T follicular helper cell (primary cell): Measurements from ENCODE around the gene CPB2.

Source experiments
- DNase-seq: peaks from one replicate; pipeline ENCODE4 v3.0.0-alpha.2; 2020; ENCODE audit warnings: low read depth

CPB2 gene

DNA sequence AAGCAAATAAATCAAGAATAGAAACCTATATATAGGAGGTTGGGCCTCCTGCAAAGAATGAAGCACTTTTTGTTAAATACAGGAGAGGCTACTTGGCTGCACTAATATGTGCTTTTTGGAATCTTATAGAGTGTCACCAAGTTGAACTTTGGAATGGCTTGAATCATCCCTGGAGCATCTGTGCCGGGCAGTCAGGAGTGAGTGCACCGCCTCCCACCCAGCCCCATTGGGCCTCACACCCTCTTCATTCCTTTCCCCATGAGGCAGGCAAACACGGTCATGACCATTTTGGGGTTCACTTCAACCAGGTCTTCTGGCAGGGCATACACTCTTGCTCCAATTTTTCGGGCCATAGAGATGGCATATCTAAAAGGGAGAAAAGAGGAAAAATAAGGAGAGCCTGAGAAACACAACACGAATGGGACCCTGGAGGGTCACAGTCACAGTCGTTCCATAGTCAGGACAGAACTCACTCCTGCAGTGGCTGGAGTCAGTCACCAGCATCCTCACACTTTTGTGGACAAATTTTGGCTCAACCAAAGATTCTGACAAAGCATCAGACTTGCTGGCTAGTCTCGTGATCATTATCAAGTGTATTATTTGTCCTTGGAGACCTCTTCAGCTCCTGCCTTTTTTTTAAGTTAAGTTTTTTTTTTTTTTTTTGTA is 22.7 kb upstream of the CPB2 start:
- no peak for DNase-seq

DNA sequence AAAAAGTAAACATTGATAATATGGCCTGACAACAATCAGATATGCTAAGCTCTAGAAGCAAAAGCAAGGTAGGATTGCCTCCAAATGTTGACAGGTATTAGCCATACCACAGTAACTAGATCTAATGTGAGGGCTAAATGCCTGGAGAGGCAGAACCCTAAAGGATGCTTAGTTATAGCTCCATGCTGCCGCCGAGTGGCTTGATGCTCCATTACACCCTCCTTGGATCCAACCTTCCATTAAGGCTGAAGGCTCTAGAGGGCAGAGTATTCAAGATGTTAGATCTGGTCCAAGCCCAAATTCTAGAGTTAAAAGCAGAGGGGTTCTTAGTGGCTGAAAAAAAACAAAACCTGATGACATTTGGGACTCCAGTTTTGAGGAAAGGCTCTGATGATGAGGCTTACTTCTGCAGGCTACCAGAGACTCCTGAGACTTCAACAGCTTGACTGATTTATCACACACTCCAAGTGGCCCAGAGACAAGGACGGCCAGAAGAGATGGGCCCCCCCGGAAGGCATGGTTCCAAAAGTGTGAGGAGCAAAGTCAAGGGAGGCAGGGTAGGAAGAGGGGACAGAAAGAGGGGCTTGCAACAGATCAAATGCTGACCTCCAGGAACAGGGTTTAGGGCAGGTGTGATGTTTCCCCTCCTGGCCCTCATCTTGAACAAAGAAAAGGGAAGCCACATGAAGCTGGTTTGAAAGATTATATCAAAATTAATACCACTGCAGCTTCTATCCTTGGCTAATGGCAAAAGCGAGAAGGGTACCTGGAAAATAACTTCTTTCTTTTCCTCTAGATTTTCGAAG is 21.9 kb upstream of the CPB2 start:
- DNase-seq: peak; percentile 60

DNA sequence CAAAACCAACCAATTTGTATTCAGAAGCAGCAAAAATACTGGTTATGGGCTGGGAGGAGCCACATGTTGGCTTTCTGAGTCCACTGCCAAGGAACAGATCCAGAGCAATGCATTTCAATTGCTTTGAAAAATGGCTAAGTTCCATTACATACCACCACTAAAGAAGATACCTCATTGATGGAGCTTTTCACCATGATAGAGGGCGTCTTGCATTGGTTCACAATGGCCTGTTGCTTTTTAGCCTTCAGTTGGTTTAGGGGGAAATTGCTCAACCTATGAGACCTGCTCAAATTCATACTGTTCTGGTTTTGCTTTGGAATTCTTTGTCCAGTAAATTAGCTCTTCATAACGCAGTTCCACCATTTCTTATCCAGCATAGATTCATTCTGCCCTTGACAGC is 21.2 kb upstream of the CPB2 start:
- DNase-seq: no peak

DNA sequence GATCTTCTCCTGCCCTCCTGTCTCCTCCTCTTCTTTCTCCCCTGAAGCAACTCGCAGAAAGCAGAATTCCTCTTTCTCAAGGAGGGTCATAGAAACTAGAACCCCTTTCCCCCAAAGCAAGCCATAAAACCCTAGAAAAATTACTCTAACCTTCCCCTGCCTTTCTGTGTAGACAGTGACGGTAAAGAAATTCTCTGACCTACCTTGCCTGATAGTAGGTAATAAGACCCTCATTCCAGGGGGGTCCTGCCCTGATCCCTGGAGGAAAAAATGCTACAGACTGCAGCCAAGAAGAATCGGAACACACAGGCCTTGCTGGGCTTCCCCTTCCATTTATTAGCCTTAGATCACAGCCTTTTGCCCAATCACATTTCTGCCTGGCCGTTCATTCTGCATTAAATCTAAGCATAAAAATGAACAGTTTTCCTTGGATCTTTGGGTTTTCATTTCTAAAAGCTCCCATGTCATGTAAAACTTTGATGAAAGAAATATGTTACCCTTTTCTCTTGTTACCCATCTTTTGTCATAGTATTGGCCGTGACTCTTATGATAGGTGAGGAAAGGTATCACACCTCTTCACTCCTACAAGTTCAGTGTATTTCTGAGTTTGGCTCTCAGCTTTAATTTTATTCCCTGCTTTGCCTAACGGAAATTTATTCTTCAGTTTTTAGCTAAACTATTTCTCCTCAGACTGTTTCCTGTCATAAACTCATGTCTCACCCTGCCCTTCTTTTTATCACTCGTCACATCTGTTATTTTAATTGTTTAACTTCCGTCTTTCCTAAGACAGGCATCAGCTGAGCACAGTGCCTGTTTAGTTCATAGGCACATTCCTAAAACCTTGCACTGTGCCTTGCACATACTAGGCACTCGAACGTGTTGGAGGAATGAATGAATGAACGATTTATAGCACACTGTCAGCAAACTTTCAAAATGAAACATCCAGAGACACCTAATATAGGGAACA is 20.4 kb upstream of the CPB2 start:
- no peak for DNase-seq

DNA sequence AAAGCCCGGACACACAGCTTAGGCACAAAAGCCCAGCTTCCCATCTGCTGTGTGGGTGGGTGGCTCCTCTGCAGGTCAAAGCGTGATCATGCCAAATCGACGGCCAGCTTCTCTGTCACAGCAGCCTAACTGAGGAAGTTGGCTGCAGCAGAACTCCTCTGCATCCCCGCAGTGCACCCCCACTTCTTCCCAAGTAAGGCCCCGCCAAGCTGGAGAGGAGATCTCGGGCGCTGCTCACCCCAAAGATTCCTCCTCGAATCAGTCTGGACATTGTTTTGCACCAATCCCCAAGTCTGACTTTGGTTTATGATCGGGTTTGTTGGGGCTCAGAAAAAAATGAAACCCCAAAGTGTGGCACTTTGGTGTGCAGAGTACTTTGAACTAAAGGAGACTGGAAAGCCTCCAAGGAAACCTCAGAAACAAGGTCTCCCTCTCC is 19.7 kb upstream of the CPB2 start:
- DNase-seq: no peak

DNA sequence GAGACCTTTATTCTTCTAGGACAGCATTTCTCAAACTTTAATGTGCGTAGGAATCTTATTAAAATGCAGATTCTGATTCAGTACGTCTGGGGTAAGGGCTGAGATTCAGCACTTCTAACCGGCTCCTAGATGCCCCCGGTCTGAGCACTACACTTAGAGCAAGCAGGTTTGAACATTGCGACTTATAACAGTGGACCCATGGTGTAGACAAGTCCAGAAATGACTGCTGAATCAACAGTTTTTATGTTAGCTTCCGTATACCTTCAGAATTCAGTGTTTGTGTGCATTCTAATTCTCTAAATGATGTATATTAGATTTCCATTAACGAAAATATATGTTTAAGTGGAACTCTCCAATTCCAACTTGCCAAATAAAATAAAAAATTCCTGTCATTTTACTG is 17.5 kb upstream of the CPB2 start:
- DNase-seq: no peak

DNA sequence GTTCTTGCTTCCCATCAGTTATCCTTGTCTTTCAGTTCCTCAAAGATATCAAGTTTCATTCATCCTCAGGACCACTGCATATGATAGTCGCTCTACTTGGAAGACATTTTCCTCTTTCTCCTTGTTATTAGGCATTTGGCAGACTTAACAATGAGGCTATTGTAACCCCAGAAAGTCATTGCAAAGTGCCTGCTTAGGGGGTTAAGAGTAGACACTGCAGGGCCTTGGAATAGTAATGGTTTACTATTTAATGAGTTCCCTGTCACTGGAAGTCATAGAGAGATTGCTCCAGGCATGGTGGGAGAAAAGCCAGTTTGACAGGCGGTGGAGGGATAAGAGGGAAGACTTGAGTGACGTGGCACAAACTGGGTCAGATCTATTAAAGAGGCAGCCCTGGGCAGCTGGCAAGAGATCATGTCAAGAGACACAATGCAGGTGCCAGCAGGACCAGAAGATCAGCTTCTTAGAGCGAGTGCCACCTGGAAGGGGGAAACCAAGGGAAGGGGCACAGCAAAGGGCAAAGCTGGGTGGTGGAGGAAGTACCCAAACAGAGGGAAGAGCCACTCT is 16.8 kb upstream of the CPB2 start:
- no peak for DNase-seq

DNA sequence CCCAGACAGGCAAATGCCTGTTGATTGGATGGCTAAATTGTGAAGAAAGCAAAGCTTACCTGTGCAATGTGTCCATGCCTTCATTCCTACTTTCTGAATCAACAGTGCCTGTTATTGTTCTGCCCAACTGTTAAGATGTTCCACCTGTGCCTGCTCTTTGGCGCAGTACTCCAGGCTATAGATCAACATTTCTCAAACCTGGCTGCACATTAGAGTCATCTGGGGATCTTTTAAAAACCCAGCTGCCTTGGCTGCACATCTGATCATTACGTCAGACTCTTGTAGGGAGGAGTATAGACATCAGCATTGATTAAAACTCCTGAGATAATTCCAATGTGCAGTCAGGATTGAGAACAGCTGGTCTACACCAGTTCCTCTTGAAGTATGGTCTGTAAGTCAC is 16.2 kb upstream of the CPB2 start:
- no peak for DNase-seq

DNA sequence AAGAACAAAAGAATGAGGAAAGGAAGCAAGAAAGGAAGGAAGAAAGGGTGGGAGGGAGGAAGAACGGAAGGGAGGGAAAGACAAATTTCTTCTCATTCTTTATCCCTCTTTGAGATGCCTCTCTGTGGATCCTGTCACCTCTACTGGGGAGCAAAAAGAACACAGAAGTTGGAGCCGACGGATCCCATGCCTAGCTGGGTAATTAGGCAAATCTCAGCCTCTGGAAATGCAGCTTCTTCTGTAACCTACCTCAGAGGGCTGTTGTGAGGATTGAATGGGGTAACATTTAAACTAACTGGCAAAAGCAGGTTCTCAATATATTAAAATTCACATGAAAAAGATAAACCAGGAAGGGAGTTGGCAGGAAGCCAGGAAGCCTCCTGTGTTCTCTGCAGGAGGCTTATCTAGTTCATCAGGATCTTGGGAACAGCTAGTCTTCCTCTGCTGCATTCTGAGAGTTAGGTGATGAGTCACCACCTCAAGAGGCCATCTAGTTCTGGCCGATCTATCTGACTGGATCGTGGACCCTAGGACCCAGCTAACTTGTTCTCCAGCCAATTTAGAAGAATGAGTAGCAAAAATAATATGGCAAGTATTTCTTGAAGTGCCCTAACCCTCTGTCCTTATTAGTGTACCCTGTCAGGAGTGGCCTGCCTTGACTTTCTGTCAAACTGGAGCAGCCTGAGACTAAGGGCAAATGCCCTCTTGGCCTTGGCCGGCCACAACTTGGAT is 15.2 kb upstream of the CPB2 start:
- no peak for DNase-seq

DNA sequence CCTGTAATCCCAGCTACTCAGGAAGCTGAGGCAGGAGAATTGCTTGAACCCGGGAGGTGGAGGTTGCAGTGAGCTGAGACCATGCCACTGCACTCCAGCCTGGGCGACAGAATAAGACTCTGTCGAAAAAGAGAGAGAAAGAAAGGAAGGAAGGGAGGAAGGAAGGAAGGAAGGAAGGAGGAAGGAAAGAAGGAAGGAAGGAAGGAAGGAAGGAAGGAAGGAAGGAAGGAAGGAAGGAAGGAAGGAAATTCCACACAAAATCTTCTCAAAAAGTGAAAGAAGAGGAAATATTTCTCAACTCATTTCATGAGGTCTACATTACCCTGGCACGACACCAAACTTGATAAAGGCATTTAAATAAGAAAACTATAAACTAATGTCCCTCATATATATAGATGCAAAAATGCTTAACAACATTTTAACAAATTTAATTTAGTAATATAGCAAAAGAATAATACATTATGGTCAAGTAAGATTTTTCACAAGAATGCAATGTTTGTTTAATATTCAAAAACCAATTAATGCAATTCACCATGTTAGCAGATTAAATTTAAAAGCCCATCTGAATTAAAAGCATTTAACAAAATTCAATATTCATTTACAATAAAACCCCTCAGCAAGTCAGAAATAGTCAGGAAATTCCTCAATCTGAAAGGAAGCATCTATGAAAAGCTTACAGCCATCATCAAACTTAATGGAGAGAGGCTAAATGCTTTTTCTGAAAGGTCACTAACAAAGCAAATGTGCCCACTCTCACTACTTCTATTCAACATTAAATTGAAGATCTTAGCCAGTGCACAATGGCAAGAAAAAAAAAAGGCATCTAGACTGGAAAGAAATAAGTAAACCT is 12.0 kb upstream of the CPB2 start:
- no peak for DNase-seq

DNA sequence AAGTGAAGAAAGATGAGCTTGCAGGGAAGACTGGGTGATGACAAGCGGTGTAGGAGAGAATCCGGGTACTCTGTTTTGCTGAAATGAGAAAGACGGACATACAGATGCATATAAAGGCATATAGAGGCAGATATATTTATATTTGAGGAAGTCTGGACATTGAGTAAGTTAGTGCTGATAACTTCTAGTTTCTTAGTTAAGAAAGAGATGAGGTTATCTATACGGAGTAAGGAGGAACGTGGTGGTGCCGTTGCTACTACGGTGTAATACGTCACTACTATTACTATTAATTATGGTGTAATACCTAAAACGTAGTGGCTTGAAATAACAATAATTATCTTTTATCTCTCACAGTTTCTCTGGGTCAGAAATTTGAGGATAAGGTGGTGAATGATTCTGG is 9.8 kb upstream of the CPB2 start:
- no peak for DNase-seq

DNA sequence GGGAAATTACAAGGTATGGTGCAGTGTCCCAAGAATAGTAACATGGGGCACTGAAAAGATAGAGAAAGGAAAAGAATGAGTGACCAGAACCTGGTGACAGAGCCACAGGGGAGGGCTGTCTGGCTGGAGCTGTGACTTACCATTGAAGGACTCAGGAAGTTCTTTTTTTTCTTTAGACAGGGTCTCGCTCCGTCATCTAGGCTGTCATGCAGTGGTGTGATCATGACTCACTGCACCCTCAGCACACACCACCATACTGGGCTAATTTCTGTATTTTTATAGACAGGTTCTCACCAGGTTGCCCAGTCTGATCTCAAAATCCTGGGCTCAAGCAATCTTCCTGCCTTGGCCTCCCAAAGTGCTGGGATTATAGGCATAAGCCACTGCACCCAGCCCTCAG is 8.8 kb upstream of the CPB2 start:
- no peak for DNase-seq

DNA sequence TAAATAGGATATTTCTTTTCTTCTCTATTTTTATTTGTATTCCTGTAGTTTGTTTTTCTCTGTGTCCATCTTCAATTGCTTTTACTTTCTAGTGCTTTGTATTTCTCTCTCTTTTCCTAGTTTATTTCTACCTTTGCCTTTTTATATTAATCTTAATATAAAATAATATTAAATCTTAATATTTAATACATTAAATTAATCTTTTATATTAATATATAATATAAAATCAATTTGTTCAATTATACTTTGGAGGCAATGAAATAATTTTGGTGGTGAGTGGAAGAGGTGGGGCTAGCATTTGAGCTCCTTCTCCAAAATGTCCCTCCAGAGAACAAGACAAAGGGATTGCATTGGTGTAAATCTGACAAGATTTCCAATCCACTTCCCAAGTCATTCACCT is 6.3 kb upstream of the CPB2 start:
- no peak for DNase-seq

DNA sequence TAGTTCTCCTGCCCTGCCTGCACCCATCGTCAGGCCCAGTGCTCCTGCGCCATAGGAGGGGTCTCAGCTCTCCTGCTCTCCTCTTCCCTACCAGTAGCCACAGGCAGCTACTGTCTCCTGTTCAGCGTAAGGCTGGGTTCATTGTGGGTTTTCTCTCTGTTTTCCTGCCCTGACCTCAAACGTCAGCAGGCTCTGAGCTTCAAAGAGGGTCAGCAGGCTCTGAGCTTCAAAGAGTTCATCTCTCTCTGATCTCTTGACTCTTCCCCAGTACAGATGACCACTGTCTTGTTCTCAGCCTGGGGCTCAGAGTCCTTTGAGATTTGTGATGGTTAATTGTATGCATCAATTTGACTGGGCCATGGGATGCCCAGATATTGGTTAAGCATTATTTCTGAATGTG is 4.6 kb upstream of the CPB2 start:
- DNase-seq: no peak

DNA sequence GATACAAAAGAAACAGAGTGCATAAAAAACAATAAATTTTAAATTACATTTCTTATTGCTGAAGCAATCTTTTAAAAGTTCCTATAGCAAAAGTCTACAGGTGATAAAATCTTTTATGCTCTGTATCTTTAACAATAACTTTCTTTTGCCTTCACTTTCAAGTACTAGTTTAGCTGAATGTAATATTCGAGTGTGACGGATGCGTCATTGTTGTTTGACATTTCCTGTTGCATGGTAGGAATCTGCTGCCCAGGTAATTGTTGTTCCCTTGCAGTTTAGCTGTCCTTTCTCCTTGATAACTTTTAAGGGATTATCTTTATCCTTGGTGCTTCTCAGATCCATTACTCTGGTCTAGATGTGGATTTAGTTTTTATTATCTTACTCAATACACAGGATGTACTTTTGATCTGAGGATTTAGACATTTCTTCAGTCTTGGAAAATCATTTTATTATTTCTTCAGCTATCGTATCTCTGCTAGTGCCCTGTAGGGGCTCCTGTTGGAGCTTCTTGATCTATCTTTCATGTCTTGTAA is 2.1 kb upstream of the CPB2 start:
- no peak for DNase-seq

DNA sequence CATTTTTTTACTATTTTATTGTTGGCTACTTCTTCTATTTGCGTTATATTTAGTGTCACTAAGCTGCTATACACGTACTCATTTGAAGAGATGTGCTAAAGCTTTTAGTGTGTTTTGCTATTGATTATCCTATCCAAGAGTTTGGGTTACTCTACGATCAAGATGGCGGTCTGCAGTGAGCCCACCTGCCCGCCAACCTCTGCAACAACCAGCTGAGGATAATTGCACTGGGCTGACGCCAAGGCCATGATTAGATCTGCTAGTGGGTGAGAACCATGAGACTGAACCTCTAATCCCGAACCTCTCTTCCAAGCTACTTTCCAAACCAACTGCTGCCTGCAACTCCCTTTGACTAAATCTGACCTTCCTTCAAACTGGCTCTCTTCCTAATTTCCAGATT is 1.8 kb downstream of the CPB2 start:
- no peak for DNase-seq

DNA sequence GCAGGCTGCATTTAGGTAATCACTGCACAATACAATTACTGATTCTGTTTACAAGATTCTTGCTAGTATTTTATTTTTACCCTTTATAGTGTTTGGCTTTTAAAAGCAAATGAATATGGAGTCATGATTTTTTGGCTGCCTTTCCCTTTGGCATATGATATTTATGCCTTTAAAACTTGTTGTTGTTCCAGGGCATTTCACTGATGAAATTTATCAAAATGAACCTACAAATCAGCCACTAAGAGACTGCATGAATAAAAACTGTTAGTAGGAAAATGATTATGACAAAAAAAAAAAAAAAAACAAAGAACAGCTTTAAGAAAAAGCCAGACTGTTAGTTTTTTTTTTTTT is 2.6 kb downstream of the CPB2 start:
- no peak for DNase-seq

DNA sequence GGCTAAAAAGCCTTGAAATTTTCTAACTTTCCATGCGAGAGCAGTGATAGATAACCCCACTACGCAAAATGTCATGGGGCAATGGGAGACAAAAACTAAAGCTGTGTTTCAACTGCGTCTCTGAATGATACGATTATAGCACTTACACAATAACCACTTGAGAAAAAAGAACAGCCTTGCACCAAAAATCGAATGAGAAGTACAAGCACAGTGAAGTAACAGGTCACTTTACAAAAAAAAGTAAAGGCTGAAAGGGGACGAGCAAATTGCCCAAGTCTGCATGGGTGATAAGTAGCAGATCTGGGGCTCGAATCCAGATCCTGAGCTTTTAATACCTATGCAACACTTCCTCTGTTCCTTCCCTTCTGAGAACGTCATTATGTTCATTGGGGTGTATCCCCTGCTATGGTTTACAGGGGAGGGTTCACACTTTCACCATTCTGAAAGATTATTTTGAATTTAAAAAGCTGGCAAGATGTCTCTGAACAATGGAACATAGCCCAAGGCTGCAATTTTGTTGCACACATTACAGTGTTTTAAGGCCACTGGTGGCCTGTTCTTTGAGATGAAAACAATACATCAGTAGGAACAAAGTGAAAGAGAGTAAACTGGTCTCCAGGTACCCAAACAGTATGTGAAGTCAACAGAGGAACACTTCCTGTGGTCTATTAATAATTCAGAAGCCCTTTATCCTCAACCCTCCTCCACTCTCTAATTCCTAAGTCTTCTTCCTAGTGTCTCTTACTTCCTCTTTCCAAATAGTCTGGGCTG is 3.2 kb downstream of the CPB2 start:
- DNase-seq: no peak

DNA sequence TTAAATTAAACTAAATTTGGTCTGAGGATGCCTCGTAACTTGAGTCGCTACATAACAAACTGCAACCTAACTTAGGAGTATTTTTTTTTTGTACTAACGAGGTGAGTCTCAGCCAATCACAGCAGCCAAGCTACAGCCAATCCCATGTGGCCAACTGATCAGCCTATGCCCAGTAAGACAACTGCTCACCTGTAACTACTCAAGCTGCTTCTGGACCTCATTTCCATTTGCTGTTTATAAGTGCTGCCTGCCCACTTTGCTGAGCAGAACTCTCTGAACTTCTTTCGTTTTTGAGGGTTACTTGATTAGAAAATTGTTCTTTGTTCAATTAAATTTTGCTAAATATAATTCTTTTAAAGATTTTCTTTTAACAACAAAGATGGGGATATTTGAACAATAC is 3.8 kb downstream of the CPB2 start:
- no peak for DNase-seq
